Fibroblast of lung (primary cell): ENCODE measurements around the gene ANAPC1. TPM values are rescaled to one million over a fixed set of nuclear protein-coding genes. Genes with fewer than 3 reads are reported as not detected.

Experiments
- DNase-seq, 2 donors: peaks; one replicate each; pipeline versions ENCODE4 v3.0.0 to v3.0.0-alpha.2; 2010; ENCODE audit warnings: low read depth in 2 of 2
- H2AFZ ChIP-seq: 2 replicates; pipeline ENCODE4 v1.5.1; 2012; ENCODE audit warnings: low read length, control low read depth, inconsistent platforms
- H3K27ac ChIP-seq: 2 replicates; pipeline ENCODE4 v1.5.1; 2011; ENCODE audit warnings: low read length, control low read depth; ENCODE audit not compliant: insufficient read depth
- H3K27me3 ChIP-seq: 2 replicates; pipeline ENCODE4 v1.5.1; 2011; ENCODE audit warnings: mild to moderate bottlenecking, low read length; ENCODE audit not compliant: control insufficient read depth, insufficient read depth
- H3K36me3 ChIP-seq: 2 replicates; pipeline ENCODE4 v1.5.1; 2011; ENCODE audit warnings: low read length; ENCODE audit not compliant: control insufficient read depth, insufficient read depth
- H3K4me1 ChIP-seq: 2 replicates; pipeline ENCODE4 v1.5.1; 2011; ENCODE audit warnings: low read length; ENCODE audit not compliant: control insufficient read depth, insufficient read depth; ENCODE audit errors: extremely low read depth
- H3K4me2 ChIP-seq: 2 replicates; pipeline ENCODE4 v1.5.1; 2011; ENCODE audit warnings: low read length, control low read depth; ENCODE audit not compliant: insufficient read depth; ENCODE audit errors: extremely low read depth
- H3K4me3 ChIP-seq, 4 experiments: fragments of 200-600 bp in 1 of 4; sonication (generic) in 1 of 4; replicated peaks in 1 of 4; 2 replicates each; pipeline ENCODE4 v1.5.1; 2011 to 2016; ENCODE audit warnings: low read length in 4 of 4, low read depth in 3 of 4, mild to moderate bottlenecking in 3 of 4, control low read depth in 2 of 4, inconsistent platforms in 1 of 4, mixed read lengths in 1 of 4; ENCODE audit not compliant: insufficient read depth in 1 of 4; ENCODE audit errors: control extremely low read depth in 1 of 4
- H3K79me2 ChIP-seq: 2 replicates; pipeline ENCODE4 v1.5.1; 2012; ENCODE audit warnings: mild to moderate bottlenecking, low read length, inconsistent platforms; ENCODE audit not compliant: control insufficient read depth, insufficient read depth
- H3K9ac ChIP-seq: 2 replicates; pipeline ENCODE4 v1.5.1; 2011; ENCODE audit warnings: mild to moderate bottlenecking, low read length, control low read depth; ENCODE audit not compliant: insufficient read depth
- H3K9me3 ChIP-seq: 2 replicates; pipeline ENCODE4 v1.5.1; 2012; ENCODE audit warnings: low read depth, low read length; ENCODE audit not compliant: control insufficient read depth, insufficient read depth
- H4K20me1 ChIP-seq: 2 replicates; pipeline ENCODE4 v1.5.1; 2011; ENCODE audit warnings: low read length; ENCODE audit not compliant: control insufficient read depth, insufficient read depth; ENCODE audit errors: extremely low read depth
- EZH2 ChIP-seq: IDR thresholded peaks from 2 replicates; pipeline ENCODE4 v1.5.1; 2012; ENCODE audit warnings: low read length, control low read depth, mild to moderate bottlenecking; ENCODE audit errors: missing control alignments
- polyA plus RNA-seq, 2 donors: library from polyadenylated mRNA; depleted of rRNA in 1 of 2; stranded (reverse) in 1 of 2; unstranded in 1 of 2; fragments of >200 nt; gene quantifications; 2 replicates each; pipeline ENCODE4 v1.2.1, GENCODE V29; 2011 to 2012; ENCODE audit warnings: missing spikeins in 1 of 2
- total RNA-seq: library from RNA; depleted of rRNA; stranded (reverse); fragments of >200 nt; gene quantifications from 2 replicates; pipeline ENCODE4 v1.2.1, GENCODE V29; 2014
- TF ChIP-seq, protein P1 (sequence below), 2 donors: IDR thresholded peaks in 1 of 2; conservative IDR thresholded peaks in 1 of 2; 1 replicate in 1 of 2; 2 replicates in 1 of 2; pipeline ENCODE4 v1.5.1; 2011 to 2012; ENCODE audit warnings: low read length in 2 of 2, control low read depth in 1 of 2, inconsistent platforms in 1 of 2, low read depth in 1 of 2, mild to moderate bottlenecking in 1 of 2

Gene ANAPC1
- total and polyA plus RNA-seq, 2 donors (not counting 1 experiment from before 2014, with no cell fraction given): 19.6 to 46.1 TPM

DNA sequence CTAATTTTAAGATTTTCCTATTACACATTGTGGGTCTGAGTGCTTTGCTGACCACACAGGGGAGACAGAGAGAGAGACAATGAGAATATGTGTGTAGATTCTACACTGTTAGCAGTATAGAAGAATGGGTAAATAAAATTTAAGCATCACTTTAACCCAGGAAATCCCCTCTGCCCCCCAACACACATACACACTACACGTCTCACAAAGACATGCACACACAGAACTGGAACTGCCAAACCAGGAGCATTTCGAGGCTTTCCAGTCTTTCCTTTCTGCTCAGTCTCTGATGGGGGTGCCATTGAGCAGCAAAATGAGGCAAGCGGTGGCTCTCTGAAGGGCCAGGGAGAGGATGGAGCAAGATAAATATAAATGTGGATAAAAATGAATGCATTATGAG lies 16.9 kb upstream of the ANAPC1 start:
- Histone ChIP-seq H4K20me1 (no peaks in the 10 kb centered on the region), H3K4me3 (peak overlapping the region in 1 of 4 experiments; percentile 3), H3K4me1 (peaks cover 2% of the 10 kb centered on the region), H3K27ac (no peak overlapping the region), H3K9me3 (no peaks in the 10 kb centered on the region), H3K36me3 (no peaks in the 10 kb centered on the region), H2AFZ (no peak overlapping the region), H3K27me3 (peaks cover 8% of the 10 kb centered on the region), H3K4me2 (no peak overlapping the region), H3K79me2 (no peaks in the 10 kb centered on the region), H3K9ac (no peak overlapping the region)
- DNase-seq: peak; percentile 13 to 70
- TF ChIP-seq, protein P1, sequence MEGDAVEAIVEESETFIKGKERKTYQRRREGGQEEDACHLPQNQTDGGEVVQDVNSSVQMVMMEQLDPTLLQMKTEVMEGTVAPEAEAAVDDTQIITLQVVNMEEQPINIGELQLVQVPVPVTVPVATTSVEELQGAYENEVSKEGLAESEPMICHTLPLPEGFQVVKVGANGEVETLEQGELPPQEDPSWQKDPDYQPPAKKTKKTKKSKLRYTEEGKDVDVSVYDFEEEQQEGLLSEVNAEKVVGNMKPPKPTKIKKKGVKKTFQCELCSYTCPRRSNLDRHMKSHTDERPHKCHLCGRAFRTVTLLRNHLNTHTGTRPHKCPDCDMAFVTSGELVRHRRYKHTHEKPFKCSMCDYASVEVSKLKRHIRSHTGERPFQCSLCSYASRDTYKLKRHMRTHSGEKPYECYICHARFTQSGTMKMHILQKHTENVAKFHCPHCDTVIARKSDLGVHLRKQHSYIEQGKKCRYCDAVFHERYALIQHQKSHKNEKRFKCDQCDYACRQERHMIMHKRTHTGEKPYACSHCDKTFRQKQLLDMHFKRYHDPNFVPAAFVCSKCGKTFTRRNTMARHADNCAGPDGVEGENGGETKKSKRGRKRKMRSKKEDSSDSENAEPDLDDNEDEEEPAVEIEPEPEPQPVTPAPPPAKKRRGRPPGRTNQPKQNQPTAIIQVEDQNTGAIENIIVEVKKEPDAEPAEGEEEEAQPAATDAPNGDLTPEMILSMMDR (conservative IDR thresholded peaks at IDR 0.05 in 1 of 2, IDR thresholded peaks at IDR 0.05 in 1 of 2; ENCODE audit: low read depth in 1 of 2, low read length in 2 of 2): peak; percentile 47 to 50
- TF ChIP-seq EZH2: no peak

DNA sequence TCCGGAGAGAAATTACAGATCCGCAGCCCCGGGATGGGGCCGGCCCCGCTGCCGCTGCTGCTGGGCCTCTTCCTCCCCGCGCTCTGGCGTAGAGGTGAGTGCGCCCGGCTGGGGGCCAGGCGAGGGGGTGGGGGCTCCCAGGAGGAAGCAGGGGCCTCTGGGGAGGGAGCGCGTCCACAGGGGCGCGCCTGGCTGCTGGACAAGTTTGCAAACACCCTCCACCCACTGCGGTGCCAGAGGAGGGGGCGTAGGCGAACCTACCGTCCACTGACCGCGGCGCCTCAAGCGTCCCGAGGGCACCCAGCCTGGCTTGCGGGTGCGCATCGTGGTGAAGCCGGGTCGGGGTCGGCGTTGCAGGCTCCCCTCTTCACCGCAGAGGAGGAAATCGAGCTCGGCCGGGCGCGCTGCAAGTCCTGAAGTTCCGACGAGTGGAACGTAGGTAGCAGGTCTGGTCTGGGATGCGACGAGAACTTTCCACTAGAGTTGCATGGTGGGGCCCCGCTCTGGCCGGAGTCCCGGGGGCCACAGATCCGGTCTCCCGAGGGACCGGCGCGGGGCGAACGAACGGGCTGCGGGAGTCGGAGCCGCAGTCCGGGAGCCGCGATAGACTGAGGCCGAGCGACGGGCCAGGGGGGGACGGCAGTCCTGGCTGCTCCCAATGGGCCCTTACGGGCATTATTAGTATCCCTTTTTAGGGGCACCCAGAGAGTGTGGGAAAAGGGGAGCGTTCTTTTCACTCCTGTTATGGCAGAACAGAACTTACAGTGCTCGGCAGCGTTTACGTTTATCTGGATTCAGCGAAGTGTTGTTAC lies 14.9 kb upstream of the ANAPC1 start:
- peak in 1 of 2 donors; percentile 14 for DNase-seq
- H3K27ac ChIP-seq: no peak overlapping the region

More for the DNA sequence above, 14.9 kb upstream of the ANAPC1 start:
- H3K36me3 ChIP-seq: no peaks in the 10 kb centered on the region
- peak overlapping the region; percentile 37 to 72 (median 58) for H3K4me3 ChIP-seq
- peak; percentile 93 for TF ChIP-seq EZH2
- TF ChIP-seq, protein P1 (conservative IDR thresholded peaks at IDR 0.05 in 1 of 2, IDR thresholded peaks at IDR 0.05 in 1 of 2; ENCODE audit: low read depth in 1 of 2, low read length in 2 of 2): no peak
- peak overlapping the region; percentile 82 for H3K4me2 ChIP-seq
- H3K9ac ChIP-seq: no peak overlapping the region
- H3K4me1 ChIP-seq: peaks cover 2% of the 10 kb centered on the region
- no peaks in the 10 kb centered on the region for H3K79me2 ChIP-seq
- peaks cover 8% of the 10 kb centered on the region for H3K27me3 ChIP-seq
- no peak overlapping the region for H2AFZ ChIP-seq
- H3K9me3 ChIP-seq: no peaks in the 10 kb centered on the region
- no peaks in the 10 kb centered on the region for H4K20me1 ChIP-seq
